Adrenal gland (tissue), 12 donors: ENCODE measurements around the gene ADSL. TPM values are rescaled to one million over a fixed set of nuclear protein-coding genes. Genes with fewer than 3 reads are reported as not detected.
A peak's percentile ranks its signal among the peaks of the same experiment; 100 is the strongest.

Experiments
- DNase-seq, 7 donors: peaks; one replicate each; pipeline ENCODE4 v3.0.0-alpha.2; 2019 to 2020
- H3K27ac ChIP-seq, 5 donors: fragments of 200-600 bp; sonication (generic) in 4 of 5; 1 replicate in 3 of 5; 2 replicates in 2 of 5; pipeline versions ENCODE4 v1.5.1 to v1.8.0; 2016 to 2020; ENCODE audit warnings: mild to moderate bottlenecking in 1 of 5
- H3K27me3 ChIP-seq: fragments of 200-600 bp; 2 replicates; pipeline ENCODE4 v1.8.0; 2021
- H3K36me3 ChIP-seq, 2 donors: fragments of 200-600 bp; replicated peaks in 1 of 2; 1 replicate in 1 of 2; 2 replicates in 1 of 2; pipeline versions ENCODE4 v1.5.1 to v1.8.0; 2018 to 2022
- H3K4me1 ChIP-seq, 2 donors: fragments of 200-600 bp; replicated peaks in 1 of 2; 1 replicate in 1 of 2; 2 replicates in 1 of 2; pipeline versions ENCODE4 v1.5.1 to v1.8.0; 2018 to 2021
- H3K4me3 ChIP-seq, 4 donors: fragments of 200-600 bp; sonication (generic) in 3 of 4; one replicate each; pipeline ENCODE4 v1.5.1; 2016 to 2018
- H3K9me3 ChIP-seq, 3 donors: fragments of 200-600 bp; sonication (generic) in 1 of 3; replicated peaks in 1 of 3; 1 replicate in 2 of 3; 2 replicates in 1 of 3; pipeline versions ENCODE4 v1.5.1 to v1.8.0; 2016 to 2021
- CTCF ChIP-seq, 6 experiments: fragments of 450-650 bp in 4 of 6; fragments of 200-600 bp in 2 of 6; sonication (generic) in 1 of 6; IDR thresholded peaks; 1 replicate in 5 of 6; 2 replicates in 1 of 6; pipeline versions ENCODE4 v1.5.1 to v1.8.0; 2016 to 2021; ENCODE audit warnings: antibody characterized with exemption in 6 of 6, mild to moderate bottlenecking in 2 of 6, moderate library complexity in 1 of 6
- POLR2A ChIP-seq, 2 donors: fragments of 450-650 bp; IDR thresholded peaks; one replicate each; pipeline ENCODE4 v1.6.1; 2017; ENCODE audit warnings: antibody characterized with exemption in 2 of 2, mild to moderate bottlenecking in 2 of 2, moderate library complexity in 1 of 2
- WGBS, 4 donors: extraction: QIAGEN DNeasy Blood & Tissue Kit in 2 of 4; methylation state at CpG; one replicate each; pipeline versions ENCODE4 v1.1.5 to v1.1.7; 2013 to 2017; 5-methylcytosine and 5-hydroxymethylcytosine counted together
- intact Hi-C, 2 donors: fragments of 100-400 bp; cut with DNase I; formaldehyde crosslinking; loops; one replicate each; pipeline versions ENCODE4 v1.14.1 to v1.15.0; 2022 to 2023
- polyA plus RNA-seq, 3 donors: library from polyadenylated mRNA; stranded (reverse); fragments of 200-250 nt in 2 of 3; fragments of 350-450 nt in 1 of 3; fragmentation: Illumina TruSeq in 1 of 3; extraction: RNeasy Lipid Tissue Mini Kit (QIAGEN cat#74804) in 1 of 3; gene quantifications; one replicate each; pipeline ENCODE4 v1.2.3, GENCODE V29; 2013 to 2014
- total RNA-seq, 9 donors: library from RNA; depleted of rRNA in 4 of 9; stranded (reverse); fragments of >200 nt in 4 of 9; fragments of 120-200 nt in 1 of 9; fragmentation: NEBNext Ultra II Directional in 1 of 9; extraction: Animal tissue kit (Norgen Biotek cat#: 25700) in 1 of 9; gene quantifications; one replicate each; pipeline versions ENCODE4 v1.1.0 to v1.2.4, GENCODE V29; 2013 to 2023
- donor health status: healthy with polysubstance abuse.
- donor health status: Bipolar disorder and iron deficiency.
- donor health status: DM: yes; HTN: yes; CAD: no.
- donor health status: DM: no; HTN: no; CAD: no.
- donor health status: DM: no; HTN: no; CAD: no.
- donor health status: DM: yes; HTN: yes; CAD: no.

Gene ADSL
- total and polyA plus RNA-seq, 12 donors, result 26.8 to 107 (median 57.5) TPM

GRCh38 chr22:40434745-40435144, 88.4 kb downstream of the ADSL start:
- no peaks in the 10 kb centered on the region for H3K9me3 ChIP-seq
- H3K36me3 ChIP-seq, result peaks cover 0 to 10% of the 10 kb centered on the region in 2 donors
- H3K4me3 ChIP-seq, result no peak overlapping the region
- WGBS, 4 donors, result 80 to 87% (median 84%) methylated on average over 5 of the region's 5 CpGs
- H3K27ac ChIP-seq, result no peak overlapping the region
- DNase-seq, result no peak
- intact Hi-C loops, result loop anchor here (5.0 to 10.0 kb wide), 3 partner anchors 50 to 210 kb away; no protein-coding TSS in a partner anchor
- no peaks in the 10 kb centered on the region for H3K27me3 ChIP-seq
- TF ChIP-seq CTCF (IDR thresholded peaks at IDR 0.05) (no peak), POLR2A (IDR thresholded peaks at IDR 0.05) (no peak)
- peaks cover 16 to 39% of the 10 kb centered on the region in 2 donors for H3K4me1 ChIP-seq

- Histone ChIP-seq H3K4me1 (peaks cover 16 to 37% of the 10 kb centered on the region in 2 donors), H3K36me3 (no peaks in the 10 kb centered on the region), H3K9me3 (no peaks in the 10 kb centered on the region), H3K27ac (peak overlapping the region in 3 of 5 donors; percentile 56 to 68 (median 68)), H3K27me3 (no peaks in the 10 kb centered on the region), H3K4me3 (peak overlapping the region in 1 of 4 donors; percentile 45)
- 9 to 18% (median 14%) methylated on average over 12 of the region's 12 CpGs for WGBS, 4 donors
- peak in 6 of 7 donors; percentile 60 to 77 (median 64) for DNase-seq
- TF ChIP-seq CTCF (IDR thresholded peaks at IDR 0.05) (peak; percentile 34 to 87 (median 73)), POLR2A (IDR thresholded peaks at IDR 0.05) (no peak)
- intact Hi-C loops, result loop anchor here (5.0 to 10.0 kb wide), 3 partner anchors 48 to 208 kb away; no protein-coding TSS in a partner anchor
Measured at GRCh38 chr22:40436505-40437431, 90.5 kb downstream of the ADSL start.

Other genes starting within 250 kb of the ADSL start
- gene TNRC6B, start 168.6 kb upstream of the ADSL start, total RNA-seq, result 10 to 100 TPM; 25.1 to 57.6 (median 37.7) TPM
- gene TNRC6B, start 168.6 kb upstream of the ADSL start, polyA plus RNA-seq, result 10 to 100 TPM in 1 of 3 donors, 1 to 10 TPM in 2; 2.8 to 16.4 (median 8.9) TPM
- 100 to 1,000 TPM in 1 of 9 donors, 10 to 100 TPM in 8; 48.2 to 107 (median 63.3) TPM for gene SGSM3, start 24.1 kb downstream of the ADSL start, total RNA-seq
- 100 to 1,000 TPM in 2 of 3 donors, 10 to 100 TPM in 1; 19.2 to 220 (median 205) TPM for gene SGSM3, start 24.1 kb downstream of the ADSL start, polyA plus RNA-seq